ENCODE results near the gene TOM1L1.

The TOM1L1 gene

DNA sequence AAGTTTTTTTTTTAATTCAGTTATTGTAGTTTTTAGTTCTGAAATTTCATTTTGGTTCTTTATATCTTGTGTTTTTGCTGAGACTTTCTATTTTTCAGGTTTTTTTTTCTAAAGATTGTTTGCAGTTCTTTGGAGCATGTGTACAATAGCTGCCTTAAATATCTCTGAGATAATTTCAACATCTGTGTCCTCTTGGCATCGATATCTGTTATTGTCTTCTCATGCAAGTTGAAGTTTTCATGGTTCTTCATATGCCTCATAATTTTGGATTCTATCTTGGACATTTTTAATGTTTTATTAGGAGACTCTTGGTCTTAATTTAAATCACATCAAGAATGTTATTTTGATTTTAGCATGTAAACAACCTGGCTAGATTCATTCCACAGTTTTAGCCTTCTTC is 45.0 kb downstream of the TOM1L1 start:
- Histone ChIP-seq H3K36me3 (ENCODE audit: low read length) (no peaks in the 10 kb centered on the region), H3K4me2 (ENCODE audit: low read depth, low read length, poor library complexity, severe bottlenecking) (no peak overlapping the region), H3K27ac (ENCODE audit: low read depth, low read length) (no peak overlapping the region), H3F3A (ENCODE audit: insufficient read depth) (no peaks in the 10 kb centered on the region), H3K79me2 (ENCODE audit: insufficient read depth, low read length) (no peaks in the 10 kb centered on the region), H3K9ac (ENCODE audit: low read length) (no peak overlapping the region), H3K9me3 (ENCODE audit: insufficient read depth, low read length) (no peaks in the 10 kb centered on the region), H4K20me1 (ENCODE audit: low read depth, low read length) (no peaks in the 10 kb centered on the region), H2AFZ (ENCODE audit: low read depth, low read length, severe bottlenecking) (no peak overlapping the region), H3K27me3 (ENCODE audit: low read length) (no peaks in the 10 kb centered on the region), H3K9me2 (replicated peaks; ENCODE audit: insufficient read depth, low read length) (no peaks in the 10 kb centered on the region), H3K4me3 (ENCODE audit: insufficient read depth, low read length, poor library complexity, severe bottlenecking) (no peak overlapping the region)
- TF ChIP-seq, protein P1, sequence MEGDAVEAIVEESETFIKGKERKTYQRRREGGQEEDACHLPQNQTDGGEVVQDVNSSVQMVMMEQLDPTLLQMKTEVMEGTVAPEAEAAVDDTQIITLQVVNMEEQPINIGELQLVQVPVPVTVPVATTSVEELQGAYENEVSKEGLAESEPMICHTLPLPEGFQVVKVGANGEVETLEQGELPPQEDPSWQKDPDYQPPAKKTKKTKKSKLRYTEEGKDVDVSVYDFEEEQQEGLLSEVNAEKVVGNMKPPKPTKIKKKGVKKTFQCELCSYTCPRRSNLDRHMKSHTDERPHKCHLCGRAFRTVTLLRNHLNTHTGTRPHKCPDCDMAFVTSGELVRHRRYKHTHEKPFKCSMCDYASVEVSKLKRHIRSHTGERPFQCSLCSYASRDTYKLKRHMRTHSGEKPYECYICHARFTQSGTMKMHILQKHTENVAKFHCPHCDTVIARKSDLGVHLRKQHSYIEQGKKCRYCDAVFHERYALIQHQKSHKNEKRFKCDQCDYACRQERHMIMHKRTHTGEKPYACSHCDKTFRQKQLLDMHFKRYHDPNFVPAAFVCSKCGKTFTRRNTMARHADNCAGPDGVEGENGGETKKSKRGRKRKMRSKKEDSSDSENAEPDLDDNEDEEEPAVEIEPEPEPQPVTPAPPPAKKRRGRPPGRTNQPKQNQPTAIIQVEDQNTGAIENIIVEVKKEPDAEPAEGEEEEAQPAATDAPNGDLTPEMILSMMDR (IDR thresholded peaks at IDR 0.05; ENCODE audit: insufficient read depth, low read length, poor library complexity, severe bottlenecking), result no peak
- TF ChIP-seq EZH2phosphoT487 (conservative IDR thresholded peaks at IDR 0.05; ENCODE audit: low read length), result no peak

DNA sequence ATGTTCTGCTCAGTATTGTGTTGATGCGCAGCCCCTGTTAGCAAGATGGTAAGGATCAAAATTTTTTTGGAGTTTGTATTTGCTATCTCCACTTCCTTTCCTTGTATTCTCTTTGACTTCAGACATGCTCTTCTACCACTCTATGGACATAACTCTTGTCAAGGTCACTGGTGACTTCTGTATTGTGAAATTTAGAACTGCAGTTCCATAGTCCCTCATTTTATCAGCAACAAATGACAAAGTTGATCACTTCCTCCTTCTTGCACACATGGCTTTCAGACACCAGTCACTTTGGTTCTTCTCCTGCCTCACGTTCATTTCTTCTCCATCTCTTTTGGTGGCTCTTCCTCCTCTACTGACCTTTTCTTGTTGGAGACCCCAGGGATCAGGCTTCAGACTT is 46.7 kb downstream of the TOM1L1 start:
- TF ChIP-seq, protein P1 (IDR thresholded peaks at IDR 0.05; ENCODE audit: insufficient read depth, low read length, poor library complexity, severe bottlenecking), result no peak
- TF ChIP-seq EZH2phosphoT487 (conservative IDR thresholded peaks at IDR 0.05; ENCODE audit: low read length), result no peak
- Histone ChIP-seq H3K27me3 (ENCODE audit: low read length) (no peaks in the 10 kb centered on the region), H3K4me3 (ENCODE audit: insufficient read depth, low read length, poor library complexity, severe bottlenecking) (no peak overlapping the region), H3F3A (ENCODE audit: insufficient read depth) (no peaks in the 10 kb centered on the region), H4K20me1 (ENCODE audit: low read depth, low read length) (no peaks in the 10 kb centered on the region), H3K4me2 (ENCODE audit: low read depth, low read length, poor library complexity, severe bottlenecking) (no peak overlapping the region), H3K9me2 (replicated peaks; ENCODE audit: insufficient read depth, low read length) (no peaks in the 10 kb centered on the region), H2AFZ (ENCODE audit: low read depth, low read length, severe bottlenecking) (no peak overlapping the region), H3K36me3 (ENCODE audit: low read length) (no peaks in the 10 kb centered on the region), H3K9me3 (ENCODE audit: insufficient read depth, low read length) (no peaks in the 10 kb centered on the region), H3K79me2 (ENCODE audit: insufficient read depth, low read length) (no peaks in the 10 kb centered on the region), H3K27ac (ENCODE audit: low read depth, low read length) (no peak overlapping the region), H3K9ac (ENCODE audit: low read length) (no peak overlapping the region)

DNA sequence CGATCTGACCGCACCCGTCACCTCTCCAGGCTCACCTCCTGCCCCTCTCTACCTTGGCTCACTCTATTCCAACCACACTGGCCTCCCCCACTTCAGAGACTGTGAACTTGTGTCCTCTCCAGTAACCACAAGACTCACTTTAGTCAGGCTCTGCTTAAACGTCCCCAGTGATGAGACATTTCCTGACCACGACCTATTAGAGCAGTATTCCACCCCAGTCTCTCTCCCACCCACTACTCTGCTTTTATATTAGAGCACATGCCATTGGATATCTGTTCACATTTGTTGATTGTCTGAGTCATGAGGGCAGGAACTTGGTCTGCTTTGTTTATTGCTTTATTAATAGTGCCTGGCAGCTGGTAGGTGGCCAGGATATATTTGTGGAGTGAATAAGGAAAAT is 47.7 kb downstream of the TOM1L1 start:
- Histone ChIP-seq H4K20me1 (ENCODE audit: low read depth, low read length) (no peaks in the 10 kb centered on the region), H3K4me2 (ENCODE audit: low read depth, low read length, poor library complexity, severe bottlenecking) (no peak overlapping the region), H3K27ac (ENCODE audit: low read depth, low read length) (no peak overlapping the region), H3K9ac (ENCODE audit: low read length) (no peak overlapping the region), H3K9me2 (replicated peaks; ENCODE audit: insufficient read depth, low read length) (no peaks in the 10 kb centered on the region), H2AFZ (ENCODE audit: low read depth, low read length, severe bottlenecking) (no peak overlapping the region), H3K79me2 (ENCODE audit: insufficient read depth, low read length) (no peaks in the 10 kb centered on the region), H3K9me3 (ENCODE audit: insufficient read depth, low read length) (no peaks in the 10 kb centered on the region), H3K4me3 (ENCODE audit: insufficient read depth, low read length, poor library complexity, severe bottlenecking) (no peak overlapping the region), H3F3A (ENCODE audit: insufficient read depth) (no peaks in the 10 kb centered on the region), H3K27me3 (ENCODE audit: low read length) (no peaks in the 10 kb centered on the region), H3K36me3 (ENCODE audit: low read length) (no peaks in the 10 kb centered on the region)
- TF ChIP-seq, protein P1 (IDR thresholded peaks at IDR 0.05; ENCODE audit: insufficient read depth, low read length, poor library complexity, severe bottlenecking), result no peak
- TF ChIP-seq EZH2phosphoT487 (conservative IDR thresholded peaks at IDR 0.05; ENCODE audit: low read length), result no peak
